Mesenchymal stem cell (in vitro differentiated cells and primary cell): ENCODE measurements around the gene PLCH2.
A peak's percentile ranks its signal among the peaks of the same experiment; 100 is the strongest.

Source experiments
- DNase-seq: peaks from one replicate; pipeline ENCODE4 v3.0.0-alpha.2; 2013
- H2AFZ ChIP-seq: one replicate; pipeline ENCODE4 v1.6.1; 2013; ENCODE audit warnings: low read depth, mild to moderate bottlenecking, control low read depth, inconsistent platforms, low read length, moderate library complexity
- H2AK5ac ChIP-seq: 2 replicates; pipeline ENCODE4 v1.6.1; 2013; ENCODE audit warnings: low read length, moderate library complexity, mild to moderate bottlenecking, inconsistent platforms; ENCODE audit not compliant: severe bottlenecking
- H2BK120ac ChIP-seq: one replicate; pipeline ENCODE4 v1.6.1; 2013; ENCODE audit warnings: low read depth, mild to moderate bottlenecking, inconsistent platforms, low read length, moderate library complexity
- H2BK12ac ChIP-seq, 2 experiments: one replicate each; pipeline ENCODE4 v1.6.1; 2013; ENCODE audit warnings: inconsistent platforms in 2 of 2, low read length in 2 of 2, mild to moderate bottlenecking in 2 of 2, moderate library complexity in 2 of 2, control low read depth in 1 of 2
- H2BK15ac ChIP-seq: one replicate; pipeline ENCODE4 v1.6.1; 2013; ENCODE audit warnings: mild to moderate bottlenecking, low read depth, inconsistent platforms; ENCODE audit not compliant: poor library complexity, severe bottlenecking
- H2BK5ac ChIP-seq: 2 replicates; pipeline ENCODE4 v1.6.1; 2013; ENCODE audit warnings: low read depth, mild to moderate bottlenecking, low read length, control low read depth, inconsistent platforms; ENCODE audit not compliant: poor library complexity, severe bottlenecking
- H3K14ac ChIP-seq, 2 experiments: one replicate each; pipeline ENCODE4 v1.6.1; 2013; ENCODE audit warnings: inconsistent platforms in 2 of 2, low read length in 2 of 2, control low read depth in 1 of 2, mild to moderate bottlenecking in 1 of 2, moderate library complexity in 1 of 2
- H3K18ac ChIP-seq, 2 experiments: one replicate each; pipeline ENCODE4 v1.6.1; 2013; ENCODE audit warnings: inconsistent platforms in 2 of 2, low read length in 2 of 2, control low read depth in 1 of 2, low read depth in 1 of 2, mild to moderate bottlenecking in 1 of 2
- H3K23ac ChIP-seq, 2 experiments: one replicate each; pipeline ENCODE4 v1.6.1; 2013; ENCODE audit warnings: inconsistent platforms in 2 of 2, low read length in 2 of 2, mild to moderate bottlenecking in 2 of 2, moderate library complexity in 2 of 2, control low read depth in 1 of 2
- H3K27ac ChIP-seq: 2 replicates; pipeline ENCODE4 v1.5.1; 2013; ENCODE audit warnings: mild to moderate bottlenecking, moderate library complexity, low read length, control low read depth, inconsistent platforms; ENCODE audit not compliant: poor library complexity, severe bottlenecking
- H3K27me3 ChIP-seq, 2 experiments: 2 replicates each; pipeline versions ENCODE4 v1.6.1 to v1.7.0; 2013; ENCODE audit warnings: low read length in 2 of 2, mild to moderate bottlenecking in 2 of 2, moderate library complexity in 2 of 2, control low read depth in 1 of 2, inconsistent platforms in 1 of 2; ENCODE audit not compliant: control insufficient read depth in 1 of 2, insufficient read depth in 1 of 2
- H3K36me3 ChIP-seq, 2 experiments: 2 replicates each; pipeline versions ENCODE4 v1.6.1 to v1.7.0; 2013; ENCODE audit warnings: low read length in 2 of 2, control low read depth in 1 of 2, inconsistent platforms in 1 of 2, low read depth in 1 of 2, mild to moderate bottlenecking in 1 of 2; ENCODE audit not compliant: insufficient read depth in 2 of 2, control insufficient read depth in 1 of 2
- H3K4ac ChIP-seq, 2 experiments: one replicate each; pipeline ENCODE4 v1.6.1; 2013; ENCODE audit warnings: inconsistent platforms in 2 of 2, low read length in 2 of 2, mild to moderate bottlenecking in 2 of 2, moderate library complexity in 2 of 2, control low read depth in 1 of 2, low read depth in 1 of 2
- H3K4me1 ChIP-seq: 2 replicates; pipeline ENCODE4 v1.6.1; 2013; ENCODE audit warnings: low read depth, low read length, control low read depth; ENCODE audit not compliant: control insufficient read depth, insufficient read depth
- H3K4me2 ChIP-seq: 2 replicates; pipeline ENCODE4 v1.6.1; 2013; ENCODE audit warnings: low read length, mild to moderate bottlenecking, inconsistent platforms; ENCODE audit not compliant: poor library complexity, severe bottlenecking
- H3K4me3 ChIP-seq, 2 experiments: 2 replicates each; pipeline versions ENCODE4 v1.5.1 to v1.7.0; 2013; ENCODE audit warnings: low read length in 2 of 2, mild to moderate bottlenecking in 2 of 2, control low read depth in 1 of 2, low read depth in 1 of 2; ENCODE audit not compliant: insufficient read depth in 1 of 2
- H3K79me1 ChIP-seq: replicated peaks from 2 replicates; pipeline ENCODE4 v1.6.1; 2013; ENCODE audit warnings: mild to moderate bottlenecking, control low read depth, low read length, inconsistent platforms; ENCODE audit not compliant: poor library complexity, severe bottlenecking
- H3K9ac ChIP-seq: 2 replicates; pipeline ENCODE4 v1.7.0; 2013; ENCODE audit warnings: mild to moderate bottlenecking, low read length, moderate library complexity
- H3K9me3 ChIP-seq: 2 replicates; pipeline ENCODE4 v1.7.0; 2013; ENCODE audit warnings: mild to moderate bottlenecking, low read length; ENCODE audit not compliant: control insufficient read depth
- H4K8ac ChIP-seq: one replicate; pipeline ENCODE4 v1.6.1; 2013; ENCODE audit warnings: inconsistent platforms, mild to moderate bottlenecking, low read length, moderate library complexity
- H4K91ac ChIP-seq: one replicate; pipeline ENCODE4 v1.6.1; 2013; ENCODE audit warnings: mild to moderate bottlenecking, low read length, inconsistent platforms
- WGBS: methylation state at CpG from one replicate; pipeline ENCODE4 v1.1.7; 2013; ENCODE audit warnings: mixed read lengths; 5-methylcytosine and 5-hydroxymethylcytosine counted together

The PLCH2 gene

GRCh38 chr1:2480986-2481364 lies 4.9 kb downstream of the PLCH2 start:
- H3K9me3 ChIP-seq = no peaks in the 10 kb centered on the region
- H2BK120ac ChIP-seq = no peak overlapping the region
- no peak overlapping the region for H2AFZ ChIP-seq
- WGBS = 92% methylated on average over 11 of the region's 12 CpGs
- H3K4me2 ChIP-seq = no peak overlapping the region
- no peak overlapping the region for H3K9ac ChIP-seq
- peak overlapping the region in 1 of 2 experiments; percentile 16 for H3K23ac ChIP-seq
- peaks cover 31% of the 10 kb centered on the region for H3K4me1 ChIP-seq
- H3K27me3 ChIP-seq = peaks cover 0 to 20% of the 10 kb centered on the region in 2 experiments
- no peak overlapping the region for H3K4me3 ChIP-seq
- peaks cover 0 to 60% of the 10 kb centered on the region in 2 experiments for H3K36me3 ChIP-seq
- no peak overlapping the region for H4K91ac ChIP-seq
- H3K18ac ChIP-seq = no peak overlapping the region
- no peak overlapping the region for H2BK5ac ChIP-seq
- no peak overlapping the region for H3K4ac ChIP-seq
- peaks cover 10% of the 10 kb centered on the region for H3K79me1 ChIP-seq
- no peak overlapping the region for H2BK15ac ChIP-seq
- H2AK5ac ChIP-seq = no peak overlapping the region
- DNase-seq = no peak
- no peak overlapping the region for H2BK12ac ChIP-seq
- no peak overlapping the region for H3K27ac ChIP-seq
- H4K8ac ChIP-seq = no peak overlapping the region
- H3K14ac ChIP-seq = no peak overlapping the region

GRCh38 chr1:2481885-2482284 lies 5.8 kb downstream of the PLCH2 start:
- H3K4ac ChIP-seq = no peak overlapping the region
- no peak overlapping the region for H2AK5ac ChIP-seq
- H3K4me3 ChIP-seq = no peak overlapping the region
- H2BK5ac ChIP-seq = no peak overlapping the region
- no peak overlapping the region for H3K9ac ChIP-seq
- no peak overlapping the region for H4K8ac ChIP-seq
- 82% methylated on average over 10 of the region's 10 CpGs for WGBS
- no peak overlapping the region for H3K4me2 ChIP-seq
- peaks cover 0 to 18% of the 10 kb centered on the region in 2 experiments for H3K27me3 ChIP-seq
- no peak overlapping the region for H3K14ac ChIP-seq
- peaks cover 0 to 63% of the 10 kb centered on the region in 2 experiments for H3K36me3 ChIP-seq
- no peak overlapping the region for H2BK12ac ChIP-seq
- H4K91ac ChIP-seq = no peak overlapping the region
- H2BK120ac ChIP-seq = no peak overlapping the region
- peaks cover 29% of the 10 kb centered on the region for H3K4me1 ChIP-seq
- no peak for DNase-seq
- no peak overlapping the region for H2BK15ac ChIP-seq
- peaks cover 14% of the 10 kb centered on the region for H3K79me1 ChIP-seq
- no peak overlapping the region for H3K23ac ChIP-seq
- H2AFZ ChIP-seq = no peak overlapping the region
- H3K18ac ChIP-seq = no peak overlapping the region
- no peak overlapping the region for H3K27ac ChIP-seq
- H3K9me3 ChIP-seq = no peaks in the 10 kb centered on the region

GRCh38 chr1:2482588-2482987 lies 6.5 kb downstream of the PLCH2 start:
- Histone ChIP-seq H2AFZ (no peak overlapping the region), H3K4ac (no peak overlapping the region), H3K27ac (no peak overlapping the region), H3K23ac (no peak overlapping the region), H3K4me1 (peaks cover 25% of the 10 kb centered on the region), H3K36me3 (peaks cover 0 to 68% of the 10 kb centered on the region in 2 experiments), H3K9ac (no peak overlapping the region), H3K4me2 (no peak overlapping the region), H2BK12ac (no peak overlapping the region), H3K18ac (no peak overlapping the region), H4K91ac (no peak overlapping the region), H4K8ac (no peak overlapping the region), H2AK5ac (no peak overlapping the region), H2BK15ac (no peak overlapping the region), H3K4me3 (peak overlapping the region in 1 of 2 experiments; percentile 15), H3K9me3 (no peaks in the 10 kb centered on the region), H2BK120ac (no peak overlapping the region), H3K27me3 (peaks cover 0 to 12% of the 10 kb centered on the region in 2 experiments), H2BK5ac (no peak overlapping the region), H3K14ac (no peak overlapping the region), H3K79me1 (peaks cover 9% of the 10 kb centered on the region)
- WGBS = 71% methylated on average over 9 of the region's 11 CpGs
- no peak for DNase-seq

- H3K23ac ChIP-seq = no peak overlapping the region
- peaks cover 9% of the 10 kb centered on the region for H3K79me1 ChIP-seq
- no peak overlapping the region for H2BK120ac ChIP-seq
- H4K91ac ChIP-seq = no peak overlapping the region
- H3K14ac ChIP-seq = no peak overlapping the region
- H2AK5ac ChIP-seq = no peak overlapping the region
- no peak overlapping the region for H3K18ac ChIP-seq
- peaks cover 0 to 12% of the 10 kb centered on the region in 2 experiments for H3K27me3 ChIP-seq
- H2AFZ ChIP-seq = no peak overlapping the region
- no peak overlapping the region for H3K4me2 ChIP-seq
- no peak for DNase-seq
- H2BK12ac ChIP-seq = no peak overlapping the region
- peaks cover 0 to 69% of the 10 kb centered on the region in 2 experiments for H3K36me3 ChIP-seq
- no peak overlapping the region for H3K4ac ChIP-seq
- peaks cover 25% of the 10 kb centered on the region for H3K4me1 ChIP-seq
- no peak overlapping the region for H2BK15ac ChIP-seq
- no peak overlapping the region for H3K4me3 ChIP-seq
- H3K9me3 ChIP-seq = peaks cover 3% of the 10 kb centered on the region
- 86% methylated on average over 13 of the region's 13 CpGs for WGBS
- H3K27ac ChIP-seq = no peak overlapping the region
- no peak overlapping the region for H3K9ac ChIP-seq
- no peak overlapping the region for H2BK5ac ChIP-seq
- H4K8ac ChIP-seq = no peak overlapping the region
These were observed 6.9 kb downstream of the PLCH2 start for GRCh38 chr1:2483026-2483425.
